Ramos (cell line): ENCODE measurements around the gene MX1.

Experiments
- in situ Hi-C: fragments of 300-500 bp; cut with MboI; formaldehyde crosslinking; loops from one replicate; pipeline ENCODE4 v1.14.3; 2022; ENCODE audit warnings: low sequenced_read_pairs; ENCODE audit not compliant: unreplicated experiment

The MX1 gene, protein sequence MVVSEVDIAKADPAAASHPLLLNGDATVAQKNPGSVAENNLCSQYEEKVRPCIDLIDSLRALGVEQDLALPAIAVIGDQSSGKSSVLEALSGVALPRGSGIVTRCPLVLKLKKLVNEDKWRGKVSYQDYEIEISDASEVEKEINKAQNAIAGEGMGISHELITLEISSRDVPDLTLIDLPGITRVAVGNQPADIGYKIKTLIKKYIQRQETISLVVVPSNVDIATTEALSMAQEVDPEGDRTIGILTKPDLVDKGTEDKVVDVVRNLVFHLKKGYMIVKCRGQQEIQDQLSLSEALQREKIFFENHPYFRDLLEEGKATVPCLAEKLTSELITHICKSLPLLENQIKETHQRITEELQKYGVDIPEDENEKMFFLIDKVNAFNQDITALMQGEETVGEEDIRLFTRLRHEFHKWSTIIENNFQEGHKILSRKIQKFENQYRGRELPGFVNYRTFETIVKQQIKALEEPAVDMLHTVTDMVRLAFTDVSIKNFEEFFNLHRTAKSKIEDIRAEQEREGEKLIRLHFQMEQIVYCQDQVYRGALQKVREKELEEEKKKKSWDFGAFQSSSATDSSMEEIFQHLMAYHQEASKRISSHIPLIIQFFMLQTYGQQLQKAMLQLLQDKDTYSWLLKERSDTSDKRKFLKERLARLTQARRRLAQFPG

DNA sequence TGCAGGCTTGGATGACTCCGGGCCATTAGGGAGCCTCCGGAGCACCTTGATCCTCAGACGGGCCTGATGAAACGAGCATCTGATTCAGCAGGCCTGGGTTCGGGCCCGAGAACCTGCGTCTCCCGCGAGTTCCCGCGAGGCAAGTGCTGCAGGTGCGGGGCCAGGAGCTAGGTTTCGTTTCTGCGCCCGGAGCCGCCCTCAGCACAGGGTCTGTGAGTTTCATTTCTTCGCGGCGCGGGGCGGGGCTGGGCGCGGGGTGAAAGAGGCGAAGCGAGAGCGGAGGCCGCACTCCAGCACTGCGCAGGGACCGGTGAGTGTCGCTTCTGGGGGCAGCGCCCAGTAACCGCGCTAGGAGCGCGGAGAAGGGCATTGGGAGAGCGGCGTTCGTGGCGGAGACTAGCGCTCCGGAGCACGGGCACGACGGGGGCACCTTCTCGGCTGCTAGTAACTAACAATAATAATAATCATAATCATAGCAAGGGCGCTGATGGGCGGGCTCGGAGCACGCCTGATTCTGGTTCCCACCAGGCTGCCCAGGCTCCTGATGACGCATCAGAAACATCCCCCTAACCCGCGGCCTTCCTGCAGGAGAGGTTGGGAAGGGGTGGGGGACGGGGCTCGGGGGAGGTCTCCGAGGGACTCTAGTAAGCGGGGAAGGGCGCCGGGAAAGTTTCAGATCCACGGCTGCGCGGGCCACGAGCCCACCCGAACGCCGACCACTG, at the start of gene MX1:
Gene MX1, plus strand, starts transcription at position 286 of the 722 bp plus-strand sequence. CDS start 5,832 bp downstream, outside the sequence.
- in situ Hi-C loops, result no loop called here

DNA sequence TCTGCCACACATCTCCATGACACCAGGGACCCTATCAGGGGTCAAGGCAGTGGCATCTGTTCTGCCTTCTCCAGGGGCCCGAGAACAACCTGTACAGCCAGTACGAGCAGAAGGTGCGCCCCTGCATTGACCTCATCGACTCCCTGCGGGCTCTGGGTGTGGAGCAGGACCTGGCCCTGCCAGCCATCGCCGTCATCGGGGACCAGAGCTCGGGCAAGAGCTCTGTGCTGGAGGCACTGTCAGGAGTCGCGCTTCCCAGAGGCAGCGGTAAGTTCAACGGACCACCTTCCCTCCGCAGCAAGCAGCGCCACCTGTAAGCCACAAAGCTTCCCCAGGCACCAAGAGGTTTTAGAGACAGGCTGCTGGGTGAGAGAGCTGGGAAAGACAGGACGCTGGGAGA, 48.3 kb upstream of the MX1 start:
- in situ Hi-C loops, result no loop called here

DNA sequence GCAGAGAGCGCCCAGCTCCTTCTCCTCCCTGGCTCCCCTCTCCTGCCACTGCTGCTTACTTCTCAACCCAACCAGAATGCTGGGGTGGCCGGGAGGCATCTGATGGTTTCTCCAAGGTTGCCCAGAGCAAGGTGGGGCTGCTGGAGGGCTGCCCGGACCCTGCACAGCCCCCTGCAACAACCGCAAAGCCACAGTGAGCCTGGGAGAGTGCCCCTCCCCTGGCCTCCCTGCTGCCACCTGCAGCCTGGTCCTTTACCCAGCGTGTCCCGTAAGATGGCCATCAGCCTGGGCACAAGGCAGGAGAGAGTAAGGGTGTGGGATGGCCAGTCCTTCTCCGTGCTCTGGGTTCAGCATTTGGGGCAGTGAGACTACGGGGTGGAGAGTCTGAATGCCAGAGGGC, 47.2 kb upstream of the MX1 start:
- in situ Hi-C loops, result no loop called here

DNA sequence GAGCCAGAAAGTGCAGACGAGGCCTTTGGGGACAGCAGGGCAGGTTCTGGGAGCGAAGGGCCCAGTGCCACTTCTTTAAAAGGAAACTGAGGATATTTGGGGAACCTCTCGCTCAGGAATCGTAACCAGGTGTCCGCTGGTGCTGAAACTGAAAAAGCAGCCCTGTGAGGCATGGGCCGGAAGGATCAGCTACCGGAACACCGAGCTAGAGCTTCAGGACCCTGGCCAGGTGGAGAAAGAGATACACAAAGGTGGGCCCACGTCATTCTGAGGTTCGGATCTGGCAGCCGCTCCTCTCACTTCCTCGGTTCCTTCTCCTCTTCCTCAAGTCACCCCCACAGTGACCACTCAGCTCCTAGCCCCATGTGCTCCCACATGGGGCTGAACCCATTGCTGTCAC, 46.1 kb upstream of the MX1 start:
- in situ Hi-C loops, result no loop called here

DNA sequence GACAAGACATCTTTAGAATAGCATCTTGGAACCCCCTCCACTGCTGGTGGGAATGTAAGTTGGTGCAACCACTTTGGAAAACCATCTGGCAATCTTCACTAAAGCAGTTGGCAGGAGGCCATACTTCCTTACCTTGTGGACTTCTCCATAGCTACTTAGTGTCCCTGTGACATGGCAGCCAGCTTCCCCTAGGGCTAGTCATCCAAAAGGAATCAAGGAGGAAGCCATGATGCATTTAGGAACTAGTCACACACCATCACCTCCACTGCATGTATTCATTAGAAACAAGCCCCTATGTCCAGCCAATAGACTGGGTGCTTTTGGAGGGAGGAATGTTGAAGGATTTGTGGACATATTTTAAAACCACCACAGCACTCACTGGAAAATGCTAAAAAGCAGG, 44.3 kb upstream of the MX1 start:
- in situ Hi-C loops, result no loop called here

DNA sequence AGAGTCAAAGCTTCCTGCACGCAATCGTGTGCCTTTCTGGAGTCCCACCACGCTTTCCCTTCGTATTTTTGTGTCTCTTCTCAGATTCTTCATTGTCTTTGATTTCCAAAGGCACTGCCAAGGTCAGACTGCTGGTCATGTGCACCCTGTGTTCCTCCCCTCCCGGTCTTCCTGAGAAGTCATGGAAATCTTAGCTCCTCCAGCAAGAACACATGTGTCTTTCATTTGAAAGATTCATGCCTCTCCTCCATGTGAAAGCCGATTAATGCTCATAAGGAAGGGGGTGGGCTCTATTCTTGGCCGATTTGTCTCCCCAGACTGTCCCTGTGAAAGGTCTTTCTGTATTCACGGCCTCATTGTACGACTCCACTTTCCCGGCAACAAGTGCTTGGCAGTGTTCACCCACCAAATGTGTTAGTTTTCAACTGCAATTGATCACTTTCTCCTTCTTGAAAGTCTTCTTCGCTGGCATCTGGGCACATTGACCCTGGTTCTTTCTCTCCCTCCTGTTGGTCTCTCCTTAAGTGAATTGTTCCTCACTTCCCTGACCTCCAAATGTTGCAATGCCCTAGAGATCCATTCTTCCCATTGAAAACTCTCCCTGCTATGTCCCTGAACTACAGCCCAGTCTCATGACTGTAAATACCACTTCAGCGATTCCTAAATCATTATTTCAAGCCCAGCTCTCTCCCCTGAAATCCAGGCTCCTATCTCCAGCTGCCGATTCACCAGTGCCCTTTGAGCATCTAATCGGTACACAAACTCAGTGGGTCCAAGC, 38.8 kb upstream of the MX1 start:
- in situ Hi-C loops, result no loop called here

DNA sequence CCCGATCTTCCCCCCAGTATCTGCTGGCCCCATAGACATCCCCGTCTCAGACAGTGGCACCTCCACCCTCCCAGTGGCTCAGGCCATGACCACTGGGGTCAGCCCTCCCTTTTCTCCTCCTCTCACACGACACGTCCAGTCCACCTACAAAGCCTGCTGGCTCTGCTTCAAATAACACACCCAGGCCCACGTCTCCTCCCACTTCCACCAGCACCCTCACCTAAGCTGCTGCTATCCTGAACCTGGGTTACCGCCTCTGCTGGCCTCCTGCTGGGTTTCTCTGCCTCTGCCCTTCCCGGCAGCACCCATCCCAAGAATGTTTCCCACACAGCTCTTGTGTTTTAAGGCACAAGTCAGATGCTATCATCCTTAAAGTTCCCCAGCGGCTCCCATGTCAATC, 38.2 kb upstream of the MX1 start:
- in situ Hi-C loops, result no loop called here

DNA sequence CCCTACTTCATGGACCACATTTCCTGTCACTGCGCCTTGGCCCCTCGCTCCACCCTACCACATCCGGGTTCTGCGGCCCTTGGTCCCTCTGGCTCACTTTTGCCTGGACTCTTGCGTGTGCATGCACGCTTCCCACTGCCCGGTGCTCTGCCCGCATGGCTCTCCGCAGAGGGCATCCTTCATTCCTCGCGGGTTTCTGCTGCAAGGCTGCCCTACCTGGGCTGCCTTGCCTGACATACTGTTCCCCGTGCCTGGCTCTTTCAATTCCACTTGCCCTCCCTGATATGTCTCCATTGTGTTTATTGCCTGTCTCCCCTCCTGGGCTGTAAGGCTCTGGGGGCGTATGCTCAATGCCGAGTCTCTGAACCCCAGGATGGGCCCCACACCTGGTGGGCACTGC, 37.8 kb upstream of the MX1 start:
- in situ Hi-C loops, result no loop called here

DNA sequence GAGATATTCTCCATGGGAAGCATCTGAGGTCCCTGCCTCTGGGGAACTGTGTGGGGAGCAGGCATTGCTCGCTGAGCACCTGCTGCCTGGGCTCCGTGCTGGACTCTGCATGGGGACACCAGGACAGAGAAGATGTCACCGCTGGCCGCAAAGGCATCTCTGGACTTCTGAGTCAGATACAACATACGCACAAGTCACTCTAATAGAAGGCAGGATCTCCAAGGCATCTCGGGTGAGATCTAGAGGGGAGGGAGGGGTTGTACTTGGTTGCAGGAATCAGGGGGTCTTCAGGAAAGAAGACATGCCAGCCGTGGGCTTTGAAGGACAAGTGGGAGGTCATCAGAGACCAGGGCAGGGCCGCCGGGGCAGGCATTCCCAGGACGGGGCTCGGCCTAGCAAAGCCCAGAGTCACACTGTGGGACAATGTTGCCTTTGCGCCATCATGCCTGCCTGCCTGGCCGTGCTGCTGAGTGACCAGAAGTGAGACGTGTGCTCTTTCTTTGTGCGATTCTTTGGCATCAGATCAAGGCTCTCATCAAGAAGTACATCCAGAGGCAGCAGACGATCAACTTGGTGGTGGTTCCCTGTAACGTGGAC, 35.9 kb upstream of the MX1 start:
- in situ Hi-C loops, result no loop called here

DNA sequence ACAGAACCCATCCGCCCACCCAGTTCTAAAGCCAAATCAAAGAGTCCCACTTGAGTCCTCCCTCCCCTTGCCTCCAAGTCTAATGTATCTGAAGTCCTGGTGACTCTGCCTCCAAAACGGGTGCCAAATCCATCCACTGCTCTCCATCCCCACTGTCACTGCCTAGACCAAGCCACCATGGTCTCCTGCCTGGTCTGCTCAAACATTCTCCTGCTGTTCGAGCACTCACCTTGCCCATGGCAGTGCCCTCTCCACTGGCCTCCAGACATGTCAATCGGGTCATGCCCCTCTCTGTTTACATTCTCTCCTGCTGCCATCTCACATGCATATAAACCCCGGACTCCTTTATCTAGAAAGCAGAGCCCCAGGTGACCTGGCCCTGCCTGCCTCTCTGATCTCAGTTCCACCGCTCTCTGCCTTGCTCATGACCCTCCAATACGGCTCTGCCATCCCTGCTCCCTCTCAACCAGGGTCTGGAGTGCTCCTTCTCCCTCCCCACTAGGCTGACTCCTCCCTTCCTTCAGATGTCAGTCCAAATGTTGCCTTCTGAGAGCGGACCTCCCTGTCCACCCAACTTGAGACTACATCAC, 32.1 kb upstream of the MX1 start:
- in situ Hi-C loops, result no loop called here

DNA sequence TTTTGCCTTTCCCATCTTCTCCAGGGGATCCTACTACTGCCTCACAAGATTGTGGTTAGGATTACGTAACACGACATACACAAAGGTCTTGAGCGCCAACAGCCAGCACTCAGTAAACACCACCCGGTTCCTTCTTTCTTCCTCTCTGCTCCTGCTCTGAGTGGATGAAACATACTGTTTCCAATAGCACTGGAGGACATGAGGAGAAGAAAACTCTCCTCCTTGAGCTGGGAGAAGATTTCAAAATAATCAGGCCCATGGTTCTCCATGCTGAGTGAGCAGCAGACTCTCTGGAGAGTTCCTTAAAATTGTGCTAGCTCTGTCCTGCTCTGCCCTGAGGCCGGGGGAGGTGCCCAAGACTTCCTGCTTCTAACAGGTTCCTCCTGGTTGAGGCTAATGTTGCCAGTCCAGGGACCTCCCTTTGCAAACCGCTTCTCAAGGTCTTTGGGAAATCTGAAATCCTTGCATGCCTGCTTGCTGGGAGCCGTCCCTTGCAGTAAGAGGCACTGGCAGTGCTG, 29.4 kb upstream of the MX1 start:
- in situ Hi-C loops, result no loop called here

DNA sequence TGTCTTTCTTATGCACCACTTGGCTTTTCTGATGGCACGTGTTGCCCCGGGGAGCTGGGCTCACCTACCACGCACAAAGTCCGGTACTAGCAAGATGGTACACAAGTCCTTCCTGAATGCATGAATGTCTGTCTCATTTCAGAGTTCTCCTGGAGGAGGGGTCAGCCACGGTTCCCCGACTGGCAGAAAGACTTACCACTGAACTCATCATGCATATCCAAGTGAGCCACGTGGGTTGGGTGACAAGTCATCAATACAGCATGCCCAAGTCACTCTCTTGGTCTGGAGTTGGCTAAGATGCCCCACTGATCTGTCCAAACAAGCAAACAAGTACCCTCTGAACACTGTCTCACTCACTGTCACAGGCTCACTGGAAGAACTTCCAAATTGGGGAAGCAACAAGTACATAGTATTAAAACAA, 28.6 kb upstream of the MX1 start:
- in situ Hi-C loops, result no loop called here

DNA sequence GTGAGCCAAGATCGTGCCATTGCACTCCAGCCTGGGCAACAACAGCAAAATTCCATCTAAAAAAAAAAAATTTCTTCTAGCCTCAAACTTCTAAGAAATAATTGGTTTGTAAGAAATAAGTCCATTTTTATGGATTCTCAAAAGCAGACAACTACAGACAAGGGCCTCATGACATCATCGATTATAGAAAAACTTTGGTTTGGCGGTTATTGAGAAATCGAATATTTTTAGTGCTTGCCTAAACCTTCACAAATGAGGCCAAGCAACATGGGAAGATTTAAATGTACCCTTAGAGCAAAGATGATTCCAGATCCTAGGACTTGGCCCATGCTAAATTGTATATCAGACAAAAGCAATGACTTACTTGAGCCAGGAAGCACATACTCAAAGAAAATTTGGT, 27.8 kb upstream of the MX1 start:
- in situ Hi-C loops, result no loop called here

DNA sequence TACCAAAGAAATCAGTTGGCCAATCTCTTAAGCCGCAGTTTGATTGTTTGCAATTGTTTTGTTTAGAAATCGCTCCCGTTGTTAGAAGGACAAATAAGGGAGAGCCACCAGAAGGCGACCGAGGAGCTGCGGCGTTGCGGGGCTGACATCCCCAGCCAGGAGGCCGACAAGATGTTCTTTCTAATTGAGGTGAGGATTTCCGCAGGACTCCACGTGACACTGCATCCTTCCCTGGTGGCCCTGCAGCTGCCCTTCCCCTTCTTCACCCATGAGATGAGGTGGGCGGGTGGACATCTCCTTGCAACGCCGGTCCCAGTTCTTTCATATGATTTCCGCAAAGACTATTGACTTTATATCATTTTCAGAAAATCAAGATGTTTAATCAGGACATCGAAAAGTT, 27.2 kb upstream of the MX1 start:
- in situ Hi-C loops, result no loop called here

DNA sequence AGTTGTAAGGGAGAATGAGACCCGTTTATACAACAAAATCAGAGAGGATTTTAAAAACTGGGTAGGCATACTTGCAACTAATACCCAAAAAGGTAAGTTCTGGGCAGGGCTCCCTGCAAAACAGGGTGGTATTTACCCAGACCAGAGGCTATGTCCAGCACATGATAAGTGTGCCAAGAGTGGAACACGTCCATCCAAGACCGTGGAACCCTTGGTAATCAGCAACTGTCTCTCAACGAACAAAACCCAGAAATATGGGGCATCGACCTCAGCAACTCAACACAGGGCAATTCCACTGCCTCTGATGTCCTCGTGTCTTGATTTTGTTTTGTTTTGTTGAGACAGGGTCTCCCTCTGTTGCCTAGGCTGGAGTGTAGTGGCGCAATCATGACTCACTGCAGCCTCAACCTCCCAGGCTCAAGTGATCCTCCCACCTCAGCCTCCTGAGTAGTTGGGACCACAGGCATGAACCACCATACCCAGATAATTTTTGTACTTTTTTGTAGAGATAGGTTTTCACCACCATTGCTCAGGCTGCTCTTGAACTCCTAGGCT, 26.7 kb upstream of the MX1 start:
- in situ Hi-C loops, result no loop called here

DNA sequence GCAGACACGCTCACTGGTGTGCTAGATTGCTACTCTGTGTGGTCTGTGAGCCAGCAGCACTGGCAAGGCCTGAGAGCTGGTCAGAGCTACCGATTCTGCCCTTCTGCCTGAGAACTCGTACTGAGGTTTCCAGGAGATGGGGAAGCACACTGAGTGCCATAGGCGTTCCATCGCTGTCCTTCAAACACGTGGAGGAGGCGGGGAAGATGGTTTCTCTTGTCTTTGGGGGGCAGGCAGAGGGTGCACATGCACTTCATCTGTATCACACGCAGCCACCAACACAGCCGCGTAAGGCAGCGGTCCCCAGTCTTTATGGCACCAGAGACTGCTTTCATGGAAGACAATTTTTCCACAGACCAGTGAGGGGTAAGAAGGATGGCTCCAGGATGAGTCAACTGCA, 23.8 kb upstream of the MX1 start:
- in situ Hi-C loops, result no loop called here

DNA sequence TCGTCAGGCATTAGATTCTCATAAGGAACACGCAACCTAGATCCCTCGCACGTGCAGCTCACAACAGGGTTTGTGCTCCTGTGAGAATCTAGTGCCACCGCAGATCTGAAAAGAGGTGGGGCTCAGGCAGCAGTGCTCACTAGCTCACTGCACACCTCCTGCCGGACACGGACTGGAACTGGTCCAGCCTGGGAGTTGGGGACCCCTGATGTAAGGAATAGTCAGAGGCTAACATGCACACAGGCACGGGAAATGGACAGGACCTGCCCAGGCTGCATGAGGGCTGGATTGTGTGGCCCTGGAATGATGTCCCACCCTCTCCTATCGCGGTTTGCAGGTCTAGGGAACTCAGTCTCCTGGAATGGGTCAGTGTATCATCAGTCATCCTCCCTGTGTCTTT, 23.2 kb upstream of the MX1 start:
- in situ Hi-C loops, result no loop called here

DNA sequence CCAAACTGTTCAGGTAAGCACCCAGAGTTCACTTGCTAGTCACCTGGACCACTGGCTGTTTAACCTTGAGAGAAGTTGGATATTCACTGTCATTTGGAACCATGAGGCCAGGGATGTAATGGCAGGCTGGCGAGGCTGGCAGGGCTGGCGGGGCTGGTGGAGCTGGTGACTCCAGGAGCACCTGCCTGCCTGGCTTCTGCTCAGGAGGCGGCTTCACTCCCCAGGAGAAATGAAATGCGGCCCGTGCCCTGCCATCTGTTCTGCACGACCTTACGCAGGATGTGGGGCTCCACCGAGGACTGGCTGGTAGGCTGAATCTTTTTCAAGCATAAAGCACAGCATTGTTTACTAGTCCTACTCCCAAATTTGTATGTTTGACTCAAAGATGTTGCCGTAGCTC, 22.7 kb upstream of the MX1 start:
- in situ Hi-C loops, result no loop called here

DNA sequence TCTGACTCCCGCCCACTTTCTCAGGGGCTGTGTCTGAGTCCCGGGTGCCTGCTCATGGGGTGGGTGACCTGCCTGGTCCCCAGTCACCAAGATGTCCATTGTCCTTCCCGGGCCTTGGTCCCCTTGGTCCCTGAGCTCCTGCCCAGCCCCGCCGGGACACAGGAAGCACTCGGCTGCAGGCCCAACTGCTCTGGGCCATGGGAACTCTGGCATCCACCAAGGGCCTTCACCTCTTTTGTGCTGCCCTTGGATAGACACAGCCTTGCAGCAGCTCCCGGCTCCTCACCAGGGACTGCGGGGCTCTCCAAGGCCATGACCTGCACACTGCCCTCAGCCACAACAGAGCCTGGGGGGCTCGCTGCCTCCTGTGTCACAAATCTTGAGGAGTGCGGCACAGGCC, 22.1 kb upstream of the MX1 start:
- in situ Hi-C loops, result no loop called here
